ENCODE results near the gene NDST4. TPM values are rescaled to one million over a fixed set of nuclear protein-coding genes. Genes with fewer than 3 reads are reported as not detected.

NDST4 gene
- total and polyA plus RNA-seq, 2 of the 4 experiments (the other 2 are of a cell fraction): not detected

DNA sequence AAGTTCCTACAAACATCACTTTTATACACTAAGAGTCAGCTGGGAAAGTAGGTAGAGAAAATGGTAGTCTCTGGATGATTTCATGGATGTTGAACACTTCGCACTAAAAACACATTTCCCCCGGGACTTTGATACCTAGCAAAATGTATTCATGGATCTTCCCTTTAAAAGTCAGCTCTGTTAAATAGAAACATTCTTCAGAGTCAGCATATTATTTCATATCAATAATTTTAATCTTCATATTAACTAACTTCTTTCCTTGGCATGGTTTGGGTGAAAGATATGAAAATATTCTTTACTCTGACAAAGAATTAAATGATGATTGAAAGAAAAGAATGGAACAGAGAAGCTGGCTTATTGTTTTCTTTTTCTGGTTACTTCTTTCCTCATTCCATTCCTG, 185.5 kb downstream of the NDST4 start:
- Histone ChIP-seq H3K27me3 (ENCODE audit: control insufficient read depth, insufficient read depth, low read length) (no peaks in the 10 kb centered on the region), H3K36me3 (ENCODE audit: control insufficient read depth, insufficient read depth, low read length) (no peaks in the 10 kb centered on the region), H3K23ac (ENCODE audit: low read depth, low read length) (no peak overlapping the region), H3K56ac (ENCODE audit: extremely low read depth, insufficient read depth, low read length) (no peak overlapping the region), H2AK9ac (replicated peaks; ENCODE audit: low read depth, low read length, poor library complexity) (no peak overlapping the region), H2AK5ac (ENCODE audit: low read depth, low read length) (no peak overlapping the region), H3K79me1 (ENCODE audit: low read depth in 1 of 2, low read length in 2 of 2) (no peaks in the 10 kb centered on the region), H3K27ac (ENCODE audit: insufficient read depth, low read length) (no peak overlapping the region), H4K5ac (ENCODE audit: low read depth, low read length) (no peak overlapping the region), H2AFZ (replicated peaks; ENCODE audit: low read length, poor library complexity) (no peak overlapping the region), H2BK120ac (ENCODE audit: low read depth, low read length) (no peak overlapping the region), H4K20me1 (ENCODE audit: insufficient read depth, low read length) (no peaks in the 10 kb centered on the region), H3K14ac (replicated peaks; ENCODE audit: low read depth, low read length) (no peak overlapping the region), H4K91ac (ENCODE audit: insufficient read depth, low read depth, low read length) (no peak overlapping the region), H3K4me3 (ENCODE audit: insufficient read depth, low read depth, low read length) (no peak overlapping the region), H3K18ac (ENCODE audit: low read depth, low read length) (no peak overlapping the region), H3K4me1 (ENCODE audit: control insufficient read depth, insufficient read depth, low read length) (no peaks in the 10 kb centered on the region), H3K9me1 (ENCODE audit: insufficient read depth, low read length) (no peaks in the 10 kb centered on the region), H3K9me3 (ENCODE audit: control insufficient read depth, insufficient read depth, low read length) (no peaks in the 10 kb centered on the region), H3K4ac (ENCODE audit: low read depth, low read length) (no peak overlapping the region), H4K8ac (ENCODE audit: low read depth in 2 of 2, low read length in 2 of 2) (no peak overlapping the region), H3K4me2 (ENCODE audit: low read depth, low read length) (no peak overlapping the region), H2BK15ac (ENCODE audit: low read depth, low read length) (no peak overlapping the region), H3K9ac (ENCODE audit: low read depth, low read length) (no peak overlapping the region), H2BK20ac (ENCODE audit: low read depth, low read length) (no peak overlapping the region), H2BK5ac (ENCODE audit: low read depth, low read length, poor library complexity, severe bottlenecking) (no peak overlapping the region)
- no peak for TF ChIP-seq NFE2L2 (IDR thresholded peaks at IDR 0.05; ENCODE audit: low read depth, low read length)
- no peak for TF ChIP-seq CHD1 (IDR thresholded peaks at IDR 0.05; ENCODE audit: low read depth, low read length)
- no peak for TF ChIP-seq BHLHE40 (IDR thresholded peaks at IDR 0.05; ENCODE audit: low read depth, low read length)
- TF ChIP-seq MAFK (IDR thresholded peaks at IDR 0.05; ENCODE audit: low read depth, low read length): peak; percentile 36; the same call in 1 of the 2 replicates
- TF ChIP-seq FOS (IDR thresholded peaks at IDR 0.05; ENCODE audit: low read depth, low read length): no peak
- TF ChIP-seq SMC3 (IDR thresholded peaks at IDR 0.05; ENCODE audit: low read depth, low read length): no peak
- TF ChIP-seq MAZ (IDR thresholded peaks at IDR 0.05; ENCODE audit: borderline replicate concordance, low read depth, low read length): no peak
- no peak for TF ChIP-seq CEBPB (IDR thresholded peaks at IDR 0.05; ENCODE audit: low read depth, low read length)
- BruUV-seq (replicated peaks): no TSS peak
- dilution Hi-C loops (cut with HindIII; ENCODE audit: low sequenced_read_pairs, unreplicated experiment): no loop called here
- POLR2A ChIA-PET (ENCODE audit: unreplicated experiment): no interaction called here
- WGBS, 2 experiments (ENCODE audit: extremely low coverage in 2 of 2, insufficient read length in 1 of 2): no CpG with 5 or more reads among the region's 2 CpGs
- intact Hi-C loops (cut with micrococcal nuclease): no loop called here
- ATAC-seq (ENCODE audit: low read depth) (no peak), DNase-seq (no peak)
- in situ Hi-C loops (cut with MboI; ENCODE audit: low sequenced_read_pairs): no loop called here
- CTCF ChIA-PET: no interaction called here
